ENCODE results near the gene OVOL2.

The OVOL2 gene

DNA sequence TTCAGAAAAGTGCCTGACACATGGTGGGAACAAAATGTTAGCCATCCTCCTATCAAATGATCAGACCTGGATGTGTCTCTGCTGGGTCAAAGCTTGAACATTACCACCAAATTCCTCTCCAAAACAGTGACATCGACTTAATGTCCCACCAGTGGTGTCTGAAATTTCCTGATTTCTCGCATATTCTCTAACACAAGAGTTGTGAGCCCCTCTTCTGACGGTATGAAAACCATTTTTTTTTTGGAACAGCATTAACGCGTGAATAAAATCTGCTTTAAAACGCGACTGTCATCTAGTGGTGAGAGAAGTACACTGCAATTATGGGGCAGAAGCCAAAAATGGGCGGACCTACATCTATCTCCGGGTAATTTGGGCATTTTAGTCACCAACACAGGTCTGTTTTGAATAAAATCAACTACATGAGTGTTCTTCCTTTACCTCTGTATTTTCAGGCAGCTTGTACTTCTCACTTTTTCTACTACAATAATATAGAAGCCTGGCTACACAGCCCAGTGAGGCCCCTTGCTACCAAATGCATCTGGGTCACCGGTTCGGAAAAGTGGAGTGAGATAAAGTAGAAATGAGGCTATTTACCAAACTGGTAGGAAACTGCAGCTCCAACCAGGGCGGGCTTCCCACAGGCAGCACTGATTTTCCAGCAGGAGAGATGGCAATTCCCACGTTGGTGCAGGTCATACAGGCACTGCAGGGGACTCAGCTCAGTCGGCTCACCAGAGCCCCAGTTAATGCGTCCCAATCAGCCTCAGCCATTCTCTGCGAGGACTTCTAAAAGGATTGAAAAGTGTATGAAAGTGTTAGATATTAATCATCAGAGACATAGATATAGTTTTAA, 61.5 kb downstream of the OVOL2 start:
- peak in 18 of 42 donors; percentile 24 to 72 (median 43) for DNase-seq
- intact Hi-C loops (cut with DNase I): no loop called here

DNA sequence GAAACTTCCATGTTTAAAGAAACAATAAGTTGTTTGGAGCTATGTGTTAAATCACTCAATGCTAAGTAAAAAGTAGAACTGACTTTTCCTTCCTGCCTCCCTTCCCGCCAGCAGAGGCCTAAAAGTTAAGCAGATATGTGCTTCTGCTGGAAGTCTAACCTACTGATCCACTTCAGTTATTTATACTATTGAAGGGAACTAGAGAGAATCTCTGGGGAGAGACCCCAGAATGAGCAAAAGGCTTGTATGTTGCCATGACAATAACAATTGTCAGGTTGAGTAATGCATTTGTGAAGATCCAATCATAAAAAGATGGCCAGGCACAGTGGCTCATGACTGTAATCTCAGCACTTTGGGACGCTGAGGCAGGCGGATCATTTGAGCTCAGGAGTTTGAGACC, 64.2 kb downstream of the OVOL2 start:
- no peak for DNase-seq
- intact Hi-C loops (cut with DNase I): no loop called here

DNA sequence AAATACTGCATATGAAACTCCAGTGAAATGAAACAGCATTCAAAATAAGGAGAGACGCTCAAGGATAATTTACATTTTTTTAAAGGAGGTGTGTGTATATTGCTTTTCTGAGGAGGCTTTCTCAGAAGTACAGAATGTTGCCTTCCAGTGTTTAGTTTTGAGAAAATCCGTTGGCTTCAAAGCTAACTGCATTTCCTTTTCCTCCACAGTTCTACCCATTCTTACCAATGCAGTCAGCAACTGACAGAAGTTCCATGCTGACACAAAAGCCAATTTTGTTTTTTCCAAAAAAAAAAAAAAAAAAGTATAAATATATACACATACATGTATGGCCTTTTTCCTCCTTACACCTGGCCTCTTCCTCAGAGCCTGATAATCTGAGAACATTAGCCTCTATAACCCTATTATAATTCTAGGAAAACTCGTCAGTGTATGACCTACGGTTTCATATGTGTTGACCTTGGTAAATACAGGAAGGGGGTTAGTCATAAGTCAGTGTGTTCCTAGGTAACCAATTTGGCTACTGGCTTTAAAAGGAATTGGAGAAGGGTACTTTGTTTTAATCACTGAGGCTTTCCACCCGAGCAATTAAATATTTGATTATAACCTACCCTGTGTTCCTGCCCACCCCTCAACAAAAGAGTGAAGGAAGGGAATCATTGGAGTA, 64.7 kb downstream of the OVOL2 start:
- no peak for DNase-seq
- intact Hi-C loops (cut with DNase I): no loop called here

- intact Hi-C loops (cut with DNase I): no loop called here
- DNase-seq: no peak
Measured at GRCh38 chr20:17992224-17992637, 65.5 kb downstream of the OVOL2 start.

- DNase-seq: no peak
- intact Hi-C loops (cut with DNase I): no loop called here
Measured at GRCh38 chr20:17990278-17990972, 67.3 kb downstream of the OVOL2 start.

DNA sequence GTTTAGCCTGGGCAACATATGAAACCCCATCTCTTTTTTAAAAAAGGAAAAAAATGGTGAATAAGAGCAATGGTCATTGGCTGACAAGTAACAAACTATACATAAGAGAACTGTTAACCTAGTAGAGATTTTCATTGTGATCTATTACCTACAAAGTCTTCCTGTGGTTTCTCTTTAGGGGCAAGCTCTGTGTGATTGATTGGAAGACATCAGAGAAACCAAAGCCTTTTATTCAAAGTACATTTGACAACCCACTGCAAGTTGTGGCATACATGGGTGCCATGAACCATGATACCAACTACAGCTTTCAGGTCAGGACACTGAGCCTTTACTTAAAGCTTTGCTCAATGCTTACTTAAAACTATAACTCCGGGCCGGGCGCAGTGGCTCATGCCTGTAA, 69.7 kb downstream of the OVOL2 start:
- no peak for DNase-seq
- intact Hi-C loops (cut with DNase I): no loop called here

GRCh38 chr20:17985388-17986018, 72.2 kb downstream of the OVOL2 start:
- intact Hi-C loops (cut with DNase I): no loop called here
- DNase-seq: no peak

- intact Hi-C loops (cut with DNase I): no loop called here
- no peak for DNase-seq
Measured at GRCh38 chr20:17976305-17976704, 81.4 kb downstream of the OVOL2 start.
